Embryonic facial prominence (tissue), 1 donor: ENCODE results near the gene TEX48.

Source experiments
- DNase-seq: peaks from one replicate; pipeline ENCODE4 v3.0.0-alpha.2; 2016; ENCODE audit errors: extremely low spot score

The TEX48 gene

DNA sequence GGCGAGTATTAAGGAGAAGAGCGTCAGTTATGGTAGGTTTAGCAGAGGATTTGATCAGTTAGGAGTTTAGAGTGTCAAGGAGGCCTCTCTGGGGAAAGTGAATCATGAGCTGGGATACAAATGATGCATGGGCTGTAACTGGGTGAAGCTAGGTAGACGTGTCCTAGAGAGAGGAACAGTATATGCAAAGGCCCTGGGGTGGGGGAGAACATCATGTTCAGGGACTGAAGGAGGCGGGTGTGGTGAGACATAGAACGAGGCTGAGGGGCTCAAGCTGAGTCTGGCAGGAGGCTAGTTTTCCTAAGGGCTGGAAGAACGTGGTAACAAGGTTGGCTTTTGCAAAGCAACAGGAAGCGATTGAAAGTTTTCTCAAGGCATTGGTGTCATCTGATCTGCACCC is 60.4 kb downstream of the TEX48 start:
- no peak for DNase-seq

DNA sequence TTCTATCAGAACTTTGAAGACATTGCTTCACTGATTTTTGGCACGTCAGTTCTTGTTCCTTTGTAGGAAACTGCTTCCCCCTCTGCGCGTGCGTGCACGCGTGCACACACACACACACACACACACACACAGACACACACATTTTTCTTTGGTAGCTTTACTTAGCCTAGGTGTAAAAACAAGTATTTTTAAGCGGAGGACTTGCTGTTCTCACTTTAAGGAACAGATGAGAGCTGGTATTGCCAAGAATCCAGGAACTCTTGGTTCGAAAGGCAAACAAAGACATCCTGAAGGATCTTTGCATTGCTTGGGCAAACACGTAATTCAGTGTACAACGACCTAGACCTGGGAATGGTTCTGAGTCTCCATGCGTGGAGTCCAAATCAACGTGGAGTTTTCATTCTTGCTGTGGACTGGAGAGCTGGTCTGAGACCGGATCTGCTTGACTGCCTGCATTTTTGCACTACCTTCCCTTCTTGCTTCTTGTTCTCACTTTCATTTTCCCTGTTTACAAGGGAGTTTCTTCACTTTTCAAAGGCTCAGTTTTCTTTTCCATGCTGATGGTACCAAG is 62.7 kb downstream of the TEX48 start:
- DNase-seq = no peak

- no peak for DNase-seq
Measured at GRCh38 chr9:114616684-114617520, 65.1 kb downstream of the TEX48 start.
